Left hindlimb (tissue), 1 donor: ENCODE results near the gene NR2C2.

ENCODE experiments used
- DNase-seq: peaks from one replicate; pipeline ENCODE4 v3.0.0-alpha.2; 2018

Gene NR2C2

DNA sequence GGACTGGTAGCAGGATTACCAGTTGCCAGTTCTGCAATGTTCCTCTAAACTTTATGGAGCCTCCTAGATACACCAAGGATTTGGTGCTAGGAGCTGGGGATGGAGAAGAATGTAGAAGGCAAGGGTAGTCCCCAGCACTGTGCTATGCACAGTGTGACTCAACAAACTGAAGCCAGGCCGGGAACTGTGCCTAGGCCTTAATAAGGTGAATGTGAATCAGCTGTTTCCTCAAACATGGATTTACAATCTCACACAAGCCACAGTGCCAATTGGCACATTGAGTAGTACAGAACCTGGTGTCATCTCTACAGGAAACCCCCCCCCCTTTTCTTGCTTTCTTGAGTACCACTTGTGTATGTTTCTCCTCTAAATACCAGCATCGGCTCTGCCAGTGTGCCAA lies 85.3 kb downstream of the NR2C2 start:
- no peak for DNase-seq

GRCh38 chr3:15033103-15033502 lies 85.7 kb downstream of the NR2C2 start:
- DNase-seq = no peak

DNA sequence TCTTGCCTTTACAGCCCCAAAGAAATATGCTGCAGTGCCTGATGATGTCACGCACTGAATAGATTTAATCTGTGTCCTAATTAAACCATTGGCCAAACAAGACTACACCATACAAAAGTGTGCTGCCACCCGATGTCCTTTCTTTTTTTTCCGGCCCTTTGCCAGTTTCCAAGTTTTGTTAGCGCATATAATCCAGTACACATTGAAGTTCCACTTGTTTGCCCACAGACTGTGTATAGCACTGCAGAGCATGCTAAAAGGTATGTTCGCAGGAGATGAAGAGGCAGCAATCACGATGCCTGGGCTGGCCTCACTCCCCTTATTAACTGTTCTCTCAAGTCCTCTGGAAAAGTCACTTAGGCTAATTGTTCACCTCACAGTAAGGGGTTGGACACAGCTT lies 90.9 kb downstream of the NR2C2 start:
- no peak for DNase-seq

DNA sequence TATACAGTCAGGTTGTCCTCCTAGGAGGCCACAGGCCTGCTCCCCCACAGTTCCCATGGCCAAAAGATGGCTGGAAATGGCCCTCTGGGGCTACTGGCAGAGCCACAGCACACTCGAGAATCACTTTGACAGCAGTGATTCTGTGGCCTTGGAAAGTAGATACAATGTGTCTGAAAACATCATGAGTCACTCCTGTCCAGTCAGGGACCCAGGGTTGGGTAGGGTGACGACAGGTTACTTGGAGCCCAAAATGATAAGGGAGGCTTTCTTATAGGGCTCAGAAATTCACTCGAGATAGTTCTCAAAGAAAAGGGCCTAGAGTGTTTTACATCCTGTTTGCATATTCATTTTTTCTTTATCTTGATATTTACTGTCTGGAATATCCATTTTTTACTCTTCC lies 93.5 kb downstream of the NR2C2 start:
- no peak for DNase-seq

- DNase-seq = no peak
These were observed 94.6 kb downstream of the NR2C2 start for GRCh38 chr3:15041950-15042349.

GRCh38 chr3:15042936-15043335 lies 95.6 kb downstream of the NR2C2 start:
- DNase-seq = no peak

DNA sequence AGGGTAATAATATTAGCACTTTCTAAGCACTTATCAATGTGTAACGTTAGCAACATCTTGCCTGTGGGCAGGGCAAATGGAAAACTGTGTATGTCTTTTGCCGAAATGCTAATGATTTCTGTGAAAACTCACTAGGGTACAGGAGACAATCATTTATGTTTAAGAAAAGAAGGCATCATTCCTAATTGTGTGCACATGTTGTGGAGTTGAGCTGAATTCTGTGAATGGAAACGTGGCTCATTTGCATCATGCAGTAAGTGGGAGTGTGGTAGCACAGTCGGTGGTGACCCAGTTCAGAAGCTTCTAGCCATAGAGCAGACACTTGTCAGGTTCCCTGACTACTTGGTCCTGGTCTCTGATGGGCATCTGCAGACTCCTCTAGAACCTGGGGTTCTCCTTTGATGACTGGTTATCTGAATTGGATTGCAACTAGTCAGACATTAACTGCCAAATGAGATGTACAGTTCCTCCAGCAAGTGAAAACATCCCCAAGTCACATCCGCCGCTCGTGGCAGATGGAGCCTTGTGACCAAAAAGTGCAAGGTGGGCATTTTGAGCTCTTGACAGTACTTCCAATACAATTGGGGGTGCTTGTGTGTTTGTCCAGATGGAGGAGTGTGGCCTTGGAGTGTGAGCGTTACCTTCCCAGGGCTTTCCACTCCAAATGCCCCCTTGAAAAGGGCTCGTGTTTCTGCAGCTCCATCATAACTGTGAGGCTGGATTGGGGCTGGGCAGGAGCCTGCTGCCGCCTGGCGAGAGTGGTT lies 96.2 kb downstream of the NR2C2 start:
- no peak for DNase-seq

DNA sequence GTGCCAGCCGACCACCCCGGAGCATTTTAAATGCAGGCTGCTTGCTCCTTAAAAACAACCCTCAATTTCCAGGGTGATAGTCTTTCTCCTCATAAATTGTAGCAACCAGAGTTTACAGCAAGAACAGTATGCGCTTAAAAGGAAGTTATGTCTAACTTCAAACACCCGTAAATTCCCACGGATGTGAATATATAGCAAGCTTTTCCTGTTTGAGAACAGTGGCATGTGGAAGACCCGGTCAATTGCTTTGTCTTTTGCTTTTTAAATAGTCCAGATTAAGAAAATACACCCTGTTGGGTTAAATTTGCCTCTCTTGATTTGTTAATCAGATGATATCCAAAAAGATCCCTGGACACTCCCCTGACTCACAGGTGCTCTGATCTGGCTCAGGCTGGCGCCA lies 96.9 kb downstream of the NR2C2 start:
- DNase-seq = no peak

- DNase-seq = no peak
These were observed 98.3 kb downstream of the NR2C2 start for GRCh38 chr3:15045667-15046066.

DNA sequence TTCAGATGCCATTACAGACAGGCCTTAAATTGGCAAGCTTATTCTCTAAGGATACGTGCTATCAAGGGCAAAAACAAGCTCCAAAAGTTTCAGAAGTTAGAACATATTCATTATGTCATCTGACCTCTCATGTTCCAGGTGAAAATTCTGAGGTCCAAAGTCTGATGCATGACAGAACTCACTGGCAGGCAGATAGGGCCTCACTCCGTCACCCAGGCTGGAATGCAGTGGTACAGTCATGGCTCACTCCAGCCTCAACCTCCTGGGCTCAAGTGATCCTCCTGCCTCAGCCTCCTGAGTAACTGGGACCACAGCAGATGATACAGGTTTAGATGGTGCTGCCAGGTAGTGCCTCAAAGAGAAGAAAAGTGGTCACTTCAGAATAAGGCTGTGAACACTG lies 102.2 kb downstream of the NR2C2 start:
- no peak for DNase-seq

DNA sequence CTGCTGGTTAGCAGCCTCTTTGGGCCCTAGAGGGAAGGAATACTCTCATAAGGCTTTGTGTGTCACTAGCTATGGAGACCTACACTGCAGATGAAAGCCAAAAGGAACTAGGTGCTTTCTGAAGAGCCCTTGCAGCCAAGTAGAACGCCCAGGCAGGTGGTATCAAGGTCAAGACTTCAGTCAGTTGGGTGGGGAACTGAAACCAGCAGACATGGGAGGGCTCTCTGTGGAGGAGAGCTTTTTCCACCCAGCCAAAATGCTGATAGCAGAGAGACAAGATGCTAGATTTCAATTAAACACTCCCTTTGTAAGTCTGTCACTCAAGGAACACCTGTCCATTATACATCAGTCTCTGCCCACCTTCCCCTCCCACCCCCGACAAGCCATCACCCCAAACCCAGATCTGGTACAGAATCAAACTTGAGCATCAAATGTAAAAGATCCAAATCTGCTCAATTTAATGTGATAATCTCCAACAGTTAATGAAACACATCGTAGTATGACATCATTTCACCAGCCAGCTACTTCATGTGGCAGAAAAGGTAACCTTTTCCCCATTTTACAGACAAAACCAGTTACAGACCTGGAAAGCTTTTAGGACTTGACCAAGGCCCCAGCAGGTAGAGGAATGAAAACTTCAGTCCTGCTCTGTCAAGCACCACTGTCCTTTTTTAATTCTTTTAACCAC lies 103.2 kb downstream of the NR2C2 start:
- DNase-seq = no peak

DNA sequence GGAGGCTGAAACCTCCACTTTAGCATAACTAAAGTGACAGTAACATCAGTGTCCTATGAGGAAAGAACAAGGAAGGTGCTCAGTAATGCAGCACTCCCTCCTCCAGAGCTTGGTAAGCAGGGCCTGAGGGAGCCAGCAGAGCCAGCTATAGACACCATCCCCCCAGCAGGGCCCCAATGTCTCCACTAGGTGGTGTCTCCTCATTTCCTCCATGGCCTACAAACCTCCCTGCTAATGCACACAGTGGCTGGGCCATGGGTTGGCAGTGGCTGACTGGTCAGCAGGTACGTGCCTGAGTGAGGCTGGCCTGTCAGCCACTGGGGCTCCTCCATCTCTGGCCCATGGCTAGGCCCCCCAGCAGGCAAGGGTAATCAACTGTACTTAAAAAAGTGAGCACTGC lies 104.1 kb downstream of the NR2C2 start:
- no peak for DNase-seq

DNA sequence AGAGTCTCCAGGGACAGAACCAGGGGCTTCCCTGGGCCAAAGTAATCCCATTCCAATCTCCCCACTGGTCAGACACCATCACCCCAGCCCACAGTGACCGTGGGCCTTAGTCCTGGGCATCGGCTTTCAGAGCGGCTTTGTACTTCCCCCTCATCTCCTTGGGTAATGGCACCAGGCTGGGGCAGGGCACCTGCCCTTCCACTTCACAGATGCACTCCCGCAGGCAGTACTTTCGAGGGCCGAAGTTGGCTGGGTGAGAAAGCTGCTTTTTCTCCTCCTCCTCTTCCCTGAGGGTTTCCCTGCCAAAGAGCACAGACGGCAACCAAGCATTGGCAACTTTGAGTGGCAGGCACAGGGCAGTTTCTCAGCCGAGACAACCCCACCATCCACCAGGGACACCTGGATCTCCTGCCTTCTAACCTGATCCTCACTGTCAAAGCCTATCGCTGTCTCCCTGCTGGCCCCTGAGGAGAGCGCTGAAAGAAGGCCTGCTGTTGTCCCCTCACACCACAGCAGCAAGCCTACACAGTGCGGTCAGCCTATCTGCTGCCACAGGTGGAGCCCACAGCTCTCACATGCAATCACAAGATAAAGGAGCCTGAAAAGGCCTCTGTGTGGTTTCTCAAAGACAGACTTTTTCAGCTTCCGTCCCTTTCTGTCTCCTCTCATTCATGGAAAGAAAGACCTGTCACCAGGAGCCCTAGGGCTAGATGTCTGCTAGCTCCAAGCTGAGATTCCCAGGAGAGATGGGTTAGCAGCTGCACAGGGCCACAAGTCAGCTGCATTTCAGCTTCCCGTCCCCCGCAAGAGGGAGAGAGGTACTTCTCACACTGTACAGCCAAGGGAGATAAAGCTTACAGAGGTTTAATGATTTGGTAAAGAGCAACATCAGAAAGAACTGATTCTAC lies 105.2 kb downstream of the NR2C2 start:
- DNase-seq = no peak

GRCh38 chr3:15053541-15053940 lies 106.2 kb downstream of the NR2C2 start:
- DNase-seq = no peak

- DNase-seq = no peak
These were observed 107.7 kb downstream of the NR2C2 start for GRCh38 chr3:15055019-15055557.

- no peak for DNase-seq
These were observed 109.5 kb downstream of the NR2C2 start for GRCh38 chr3:15056676-15057404.

- no peak for DNase-seq
These were observed 112.6 kb downstream of the NR2C2 start for GRCh38 chr3:15060029-15060428.

GRCh38 chr3:15063238-15063637 lies 115.9 kb downstream of the NR2C2 start:
- no peak for DNase-seq

GRCh38 chr3:15063656-15064286 lies 116.4 kb downstream of the NR2C2 start:
- DNase-seq = no peak

DNA sequence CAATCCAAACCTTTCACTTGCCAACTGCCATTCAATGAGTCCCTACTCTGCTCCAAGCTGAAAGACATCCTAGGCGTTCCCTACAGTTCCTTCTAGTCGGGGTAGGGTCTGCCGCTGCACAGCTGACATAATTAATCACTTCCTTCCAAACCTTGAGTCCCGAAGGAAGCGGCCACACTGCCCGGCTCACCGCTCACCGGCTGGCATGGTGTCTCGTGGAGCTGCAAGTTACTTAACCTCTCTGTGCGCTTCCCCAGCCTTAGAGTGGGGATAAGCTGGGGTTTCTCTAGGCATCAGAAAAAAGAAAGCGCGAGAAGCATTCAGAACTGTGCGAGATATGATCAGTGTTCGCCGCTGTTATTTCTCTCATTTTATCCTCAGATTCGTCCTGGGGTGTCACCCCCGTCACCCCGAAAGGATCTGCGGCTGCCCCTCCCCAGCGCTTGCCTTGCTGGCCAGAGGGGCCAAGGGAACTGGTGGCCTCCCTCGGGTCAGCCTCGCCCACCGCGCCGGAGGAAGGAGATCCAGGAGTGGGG lies 117.0 kb downstream of the NR2C2 start:
- no peak for DNase-seq

DNA sequence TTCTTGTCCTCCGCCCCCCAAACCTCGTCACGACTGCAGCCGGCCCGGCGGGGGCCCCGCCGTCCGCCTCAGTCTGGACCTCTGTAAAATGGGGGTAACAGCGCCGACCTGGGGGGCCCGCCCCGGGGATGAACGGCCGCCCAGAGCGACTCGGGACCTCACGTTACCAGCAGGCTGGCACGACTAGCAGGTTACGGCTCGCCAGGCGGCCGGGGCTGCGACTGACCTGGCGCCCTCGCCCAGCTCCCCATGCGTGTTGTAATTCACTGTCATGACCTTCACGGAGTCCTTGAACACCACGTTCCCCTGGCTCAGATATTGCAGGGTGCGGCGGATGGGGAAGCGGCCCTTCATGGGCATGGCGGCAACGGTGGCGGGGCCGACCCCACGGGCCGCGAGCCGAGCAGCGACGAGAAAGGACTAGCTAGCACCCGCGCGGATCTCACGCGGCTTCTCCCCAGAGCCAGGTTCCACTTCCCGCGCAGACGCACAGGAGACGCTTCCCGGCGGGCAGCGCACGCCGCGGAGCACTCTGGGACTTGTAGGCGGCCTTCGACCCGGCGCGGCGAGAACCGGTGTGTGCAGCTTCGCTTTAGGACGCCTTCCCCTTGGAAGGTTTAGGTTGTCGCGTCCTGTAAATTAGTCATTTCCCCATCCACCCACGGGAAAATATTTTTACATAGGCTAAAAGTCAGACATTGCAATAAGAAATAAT lies 117.6 kb downstream of the NR2C2 start, which contains the start of gene MRPS25:
MRPS25 (minus strand) TSS at position 481 of the 715 bp plus-strand sequence; CDS start at position 360, 121 bp downstream.
- DNase-seq = peak; percentile 93
